Fibroblast of the aortic adventitia (primary cell): Measurements from ENCODE around the gene DYNC1LI1. TPM values are rescaled to one million over a fixed set of nuclear protein-coding genes. Genes with fewer than 3 reads are reported as not detected.

ENCODE experiments used
- DNase-seq: peaks from one replicate; pipeline ENCODE4 v3.0.0-alpha.2; 2010; ENCODE audit warnings: low read depth
- H3K4me3 ChIP-seq: 2 replicates; pipeline ENCODE4 v1.5.1; 2011; ENCODE audit warnings: low read depth, mild to moderate bottlenecking, control low read depth, low read length, moderate library complexity
- CTCF ChIP-seq: IDR thresholded peaks from 2 replicates; pipeline ENCODE4 v1.5.1; 2011; ENCODE audit warnings: mild to moderate bottlenecking, low read length, control low read depth, inconsistent platforms; ENCODE audit not compliant: insufficient read depth
- total RNA-seq: library from RNA; depleted of rRNA; stranded (reverse); fragments of >200 nt; gene quantifications from 2 replicates; pipeline ENCODE4 v1.2.3, GENCODE V29; 2012; ENCODE audit warnings: low replicate concordance

DYNC1LI1 gene
- total RNA-seq = 42.5 and 84.3 TPM in 2 replicates

- peak within 1 kb of the TSS; percentile 90 for H3K4me3 ChIP-seq
- TF ChIP-seq CTCF = no peak
- DNase-seq = peak; percentile 87
These were observed at the start of gene DYNC1LI1 for GRCh38 chr3:32570421-32571191. DYNC1LI1 (minus strand) TSS chr3:32570858; CDS start chr3:32570770, 88 bp downstream.

GRCh38 chr3:32619395-32619794, 48.7 kb upstream of the DYNC1LI1 start:
- no peak overlapping the region for H3K4me3 ChIP-seq
- no peak for TF ChIP-seq CTCF
- no peak for DNase-seq

GRCh38 chr3:32616267-32616962, 45.8 kb upstream of the DYNC1LI1 start:
- TF ChIP-seq CTCF = no peak

GRCh38 chr3:32614956-32615355, 44.3 kb upstream of the DYNC1LI1 start:
- TF ChIP-seq CTCF = no peak
- H3K4me3 ChIP-seq = no peak overlapping the region
- DNase-seq = peak; percentile 49

More at GRCh38 chr3:32616267-32616962, 45.8 kb upstream of the DYNC1LI1 start:
- H3K4me3 ChIP-seq = no peak overlapping the region
- DNase-seq = no peak

GRCh38 chr3:32613183-32613582, 42.5 kb upstream of the DYNC1LI1 start:
- H3K4me3 ChIP-seq = no peak overlapping the region
- TF ChIP-seq CTCF = no peak
- peak; percentile 27 for DNase-seq

- no peak for TF ChIP-seq CTCF
- H3K4me3 ChIP-seq = no peak overlapping the region
- no peak for DNase-seq
These were observed 41.9 kb upstream of the DYNC1LI1 start for GRCh38 chr3:32612547-32612946.
